SK-N-DZ (cell line): ENCODE results near the gene VPS36.
A peak's percentile ranks its signal among the peaks of the same experiment; 100 is the strongest.
"Not testable (repeated sequence)": the region's sequence is repeated elsewhere in the genome, so short reads cannot be mapped to it uniquely, and the experiment has no call there.

Source experiments
- DNase-seq: peaks from one replicate; pipeline ENCODE4 v3.0.0-alpha.2; 2015; ENCODE audit warnings: low spot score

VPS36 gene

DNA sequence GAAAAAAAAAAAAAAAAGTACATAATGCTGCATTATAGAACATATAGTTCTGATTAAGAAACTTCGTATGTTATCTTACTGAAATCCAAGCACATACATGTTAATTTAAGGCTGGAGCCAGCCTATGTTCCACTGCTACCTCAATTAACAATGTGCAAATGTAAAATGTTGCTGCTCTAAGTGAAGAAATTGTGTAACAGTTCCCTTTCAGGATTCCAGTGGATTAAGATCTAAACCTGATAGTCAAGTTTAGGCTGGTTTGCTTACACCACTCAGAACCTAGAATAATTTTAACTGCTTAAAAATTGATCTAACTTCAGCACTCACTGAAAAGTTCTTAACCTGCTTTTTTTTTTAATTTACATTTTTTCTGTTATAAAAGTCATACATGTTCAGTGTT is 4.2 kb downstream of the VPS36 start:
- DNase-seq = no peak

DNA sequence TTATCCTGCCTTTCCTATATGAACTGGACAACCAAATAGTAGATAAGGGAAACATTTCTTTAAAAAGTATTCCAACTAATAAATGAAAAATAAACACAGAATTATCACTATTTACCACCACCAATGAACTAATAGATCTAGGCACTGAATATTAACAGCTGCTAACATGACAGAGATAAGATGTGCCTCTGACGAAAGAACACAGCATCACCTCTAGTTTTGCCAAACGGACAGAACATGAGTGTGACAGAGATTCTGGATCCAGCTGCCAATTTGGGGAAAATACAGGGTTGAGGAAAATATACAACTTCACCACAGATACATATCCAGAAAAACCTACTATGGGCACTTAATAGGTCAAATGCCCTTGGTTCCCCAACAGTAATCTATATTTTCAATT is 18.0 kb downstream of the VPS36 start:
- no peak for DNase-seq

DNA sequence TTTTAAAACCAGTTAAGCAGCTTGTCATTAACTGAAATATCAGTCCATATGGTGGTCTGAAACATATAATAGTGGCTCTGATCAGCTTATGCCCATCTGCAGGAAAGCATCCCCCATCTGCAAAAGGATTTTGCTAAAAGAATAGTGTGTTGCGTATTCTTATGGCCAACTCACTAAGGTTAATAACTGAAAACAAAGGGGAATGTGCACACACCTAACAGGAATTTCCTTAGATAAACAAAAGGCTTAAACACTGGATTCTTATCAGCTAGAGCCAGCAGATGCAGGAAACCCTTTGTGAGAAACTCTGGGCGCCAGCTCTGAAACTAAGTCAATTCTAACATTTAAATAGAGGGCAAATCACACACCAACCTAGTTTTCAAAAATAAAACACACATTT is 22.1 kb downstream of the VPS36 start:
- no peak for DNase-seq

DNA sequence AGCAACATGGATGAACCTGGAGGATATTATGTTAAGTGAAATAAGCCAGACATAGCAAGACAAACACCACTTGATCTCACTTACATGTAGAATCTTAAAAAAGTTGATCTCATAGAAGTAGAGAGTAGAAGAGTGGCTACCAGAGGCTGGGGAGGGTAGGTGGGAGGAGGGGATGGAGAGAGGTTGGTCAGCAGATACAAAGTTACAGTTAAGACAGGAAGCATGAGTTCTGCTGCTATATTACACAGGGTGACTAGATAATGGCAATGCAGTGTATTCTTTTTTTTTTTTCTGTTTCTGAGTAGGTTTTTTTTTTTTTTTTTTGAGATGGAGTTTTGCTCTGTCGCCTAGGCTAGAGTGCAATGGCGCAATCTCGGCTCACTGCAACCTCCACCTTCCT is 29.2 kb downstream of the VPS36 start:
- DNase-seq = no peak

DNA sequence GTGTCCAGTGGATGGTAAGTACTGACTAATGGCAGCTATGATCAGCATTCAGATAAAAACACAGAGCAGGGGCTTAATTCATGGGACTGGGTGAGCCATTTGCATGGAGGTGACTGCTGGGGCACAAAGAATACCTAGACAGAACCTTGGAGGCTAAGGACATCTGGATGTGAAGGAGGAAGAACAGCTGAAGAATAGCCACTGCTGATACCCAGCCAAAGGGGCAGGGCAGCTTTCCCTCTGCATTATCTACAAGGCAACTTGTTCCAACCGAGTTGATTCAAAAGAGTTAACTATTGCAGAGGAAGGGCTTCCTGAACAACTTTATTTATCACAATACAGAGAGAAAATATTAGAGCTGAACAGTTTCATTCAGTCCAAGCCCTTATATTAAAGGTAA is 31.4 kb downstream of the VPS36 start:
- DNase-seq = no peak

DNA sequence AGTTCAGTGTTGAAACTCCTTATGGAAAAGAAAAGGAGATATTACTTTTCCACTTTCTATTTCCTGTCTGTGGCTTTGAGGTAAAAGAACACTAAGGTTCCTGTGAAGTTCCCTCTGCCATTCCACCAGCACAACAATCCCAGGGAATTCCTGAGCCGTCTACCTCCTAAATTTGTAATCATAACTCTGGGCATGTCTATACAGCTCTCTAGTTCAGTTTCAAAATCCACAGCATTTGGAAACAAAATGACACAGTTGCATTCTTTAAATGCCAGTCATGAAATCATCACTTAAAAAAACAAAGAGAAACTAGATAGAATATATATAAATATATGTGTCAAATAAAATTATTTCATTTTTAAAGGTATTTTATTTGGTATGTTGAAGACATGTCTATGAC is 35.5 kb downstream of the VPS36 start:
- no peak for DNase-seq

DNA sequence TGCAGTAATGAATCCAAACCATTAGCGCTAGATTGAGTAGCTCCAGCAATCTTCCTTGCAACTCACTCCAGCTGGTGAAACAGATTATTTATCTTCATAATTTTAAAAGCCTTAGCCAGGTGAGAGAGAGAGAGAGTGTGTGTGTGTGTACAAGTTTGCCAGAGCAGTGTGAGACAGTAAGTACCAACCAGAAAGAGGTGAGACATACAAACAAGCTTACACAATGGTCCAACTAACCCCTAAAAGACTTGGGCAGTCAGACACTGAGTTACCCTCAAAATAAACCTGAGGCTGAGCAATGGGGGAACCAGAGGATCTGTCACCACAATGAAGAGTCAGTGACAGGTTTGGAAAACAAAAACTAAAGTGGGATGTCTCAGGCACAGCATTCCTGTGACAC is 36.4 kb downstream of the VPS36 start:
- DNase-seq = no peak

DNA sequence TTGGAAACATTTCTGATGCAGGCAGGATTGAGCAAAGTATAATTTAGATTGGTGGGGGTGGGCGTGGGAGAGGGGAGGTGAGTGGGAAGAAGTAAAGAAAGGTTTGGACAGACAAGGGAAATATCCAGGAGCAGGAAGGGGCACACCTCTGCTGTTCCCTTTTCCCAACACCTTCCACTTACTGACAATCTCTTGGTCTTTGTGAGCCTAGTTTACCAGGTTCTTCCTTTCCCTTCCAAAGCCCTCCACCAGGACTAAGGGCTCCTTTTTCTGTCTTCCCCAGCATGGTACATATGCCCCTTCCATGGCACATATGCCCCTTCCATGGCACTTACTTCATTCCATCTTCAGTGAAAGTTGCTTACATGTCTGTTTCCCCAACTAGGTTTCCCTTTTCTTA is 38.3 kb downstream of the VPS36 start:
- no peak for DNase-seq

DNA sequence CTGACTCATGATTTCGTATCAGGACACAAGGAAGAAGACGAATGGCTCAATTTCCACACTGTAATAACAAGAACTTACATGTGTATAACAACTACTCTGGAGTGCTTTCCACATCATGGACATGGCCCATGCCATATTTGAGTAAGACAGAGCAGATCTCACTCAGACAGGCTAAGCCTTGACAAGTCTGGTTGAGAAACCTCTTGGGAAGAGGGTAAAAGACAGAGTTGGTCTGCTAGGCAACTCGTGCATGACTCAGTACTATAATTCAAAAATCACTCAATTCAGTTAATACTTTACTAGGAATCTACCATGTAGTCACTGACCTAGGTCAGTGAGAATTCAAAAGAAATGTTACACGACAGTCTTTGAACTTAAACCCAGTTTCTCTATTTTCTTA is 38.8 kb downstream of the VPS36 start:
- no peak for DNase-seq

DNA sequence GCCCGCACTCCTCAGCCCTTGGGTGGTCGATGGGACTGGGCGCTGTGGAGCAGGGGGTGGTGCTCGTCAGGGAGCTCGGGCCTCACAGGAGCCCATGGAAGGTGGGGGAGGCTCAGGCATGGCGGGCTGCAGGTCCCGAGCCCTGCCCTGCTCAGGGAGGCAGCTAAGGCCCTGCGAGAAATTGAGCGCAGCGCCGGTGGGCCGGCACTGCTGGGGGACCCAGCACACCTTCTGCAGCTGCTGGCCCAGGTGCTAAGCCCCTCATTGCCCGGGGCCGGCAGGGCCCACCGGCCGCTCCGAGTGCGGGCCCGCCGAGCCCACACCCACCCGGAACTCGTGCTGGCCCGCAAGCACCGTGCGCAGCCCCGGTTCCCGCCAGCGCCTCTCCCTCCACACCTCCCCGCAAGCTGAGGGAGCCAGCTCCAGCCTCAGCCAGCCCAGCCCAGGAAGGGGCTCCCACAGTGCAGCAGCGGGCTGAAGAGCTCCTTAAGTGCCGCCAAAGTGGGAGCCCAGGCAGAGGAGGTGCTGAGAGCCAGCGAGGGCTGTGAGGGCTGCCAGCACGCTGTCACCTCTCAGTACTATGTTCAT is 42.3 kb downstream of the VPS36 start:
- DNase-seq = not testable (repeated sequence)

DNA sequence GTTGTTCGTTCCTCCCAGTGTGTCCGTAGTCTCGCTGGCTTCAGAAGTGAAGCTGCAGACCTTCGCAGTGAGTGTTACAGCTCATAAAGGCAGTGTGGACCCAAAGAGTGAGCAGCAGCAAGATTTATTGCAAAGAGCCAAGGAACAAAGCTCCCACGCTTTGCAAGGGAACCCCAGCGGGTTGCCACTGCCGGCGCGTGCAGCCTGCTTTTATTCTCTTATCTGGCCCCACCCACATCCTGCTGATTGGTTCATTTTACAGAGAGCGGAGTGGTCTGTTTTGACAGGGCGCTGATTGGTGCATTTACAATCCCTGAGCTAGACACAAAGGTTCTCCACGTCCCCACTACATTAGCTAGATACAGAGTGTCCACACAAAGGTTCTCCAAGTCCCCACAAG is 43.0 kb downstream of the VPS36 start:
- DNase-seq = not testable (repeated sequence)

DNA sequence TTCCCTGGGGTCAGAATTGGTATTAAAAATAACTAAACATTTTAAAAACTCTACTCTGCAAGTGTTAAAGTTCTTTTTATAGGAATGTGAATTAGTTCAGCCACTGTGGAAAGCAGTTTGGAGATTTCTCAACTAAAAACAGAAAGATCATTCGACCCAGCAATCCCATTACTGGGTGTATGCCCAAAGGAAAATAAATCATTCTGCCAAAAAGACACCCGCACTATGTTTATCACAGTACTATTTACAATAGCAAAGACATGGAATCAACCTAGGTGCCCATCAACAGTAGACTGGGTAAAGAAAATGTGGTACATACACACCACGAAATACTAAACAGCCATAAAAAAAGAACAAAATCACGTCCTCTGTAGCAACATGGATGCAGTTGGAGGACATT is 43.8 kb downstream of the VPS36 start:
- no peak for DNase-seq

DNA sequence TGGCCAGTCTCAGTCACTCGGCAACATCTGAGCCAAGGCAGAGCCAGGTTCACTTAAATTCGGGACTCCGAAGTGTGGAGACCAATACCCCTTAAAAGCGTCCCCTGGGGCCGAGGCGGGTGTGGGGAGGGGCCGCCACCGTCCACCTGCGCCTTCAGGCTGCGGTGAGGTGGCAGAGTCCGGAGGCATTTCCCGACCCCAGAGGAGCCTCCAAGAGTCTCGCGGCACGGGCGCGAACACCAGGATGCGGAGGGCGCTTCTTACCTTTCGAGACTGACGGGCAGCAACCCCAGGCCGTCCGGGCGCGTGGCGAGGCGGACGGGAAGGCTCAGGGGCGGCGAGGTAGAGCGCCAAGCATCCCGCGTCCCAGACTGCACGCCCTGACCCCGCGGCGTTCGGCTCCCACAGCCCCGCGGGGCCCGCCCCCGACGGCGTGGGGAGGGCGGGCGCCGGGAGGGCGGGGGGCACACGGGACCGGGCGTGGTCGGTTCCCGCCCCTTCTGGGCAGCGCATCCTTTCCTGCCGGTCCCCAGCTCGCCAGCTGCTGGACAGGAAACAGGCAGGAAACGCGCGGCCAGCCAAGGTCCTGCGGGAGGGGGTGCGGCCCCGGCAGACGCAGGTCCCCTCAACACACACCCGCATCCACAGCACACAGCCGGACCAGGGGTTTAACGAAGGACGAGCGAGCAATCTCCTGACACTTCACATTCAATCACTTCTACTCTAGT is 44.5 kb downstream of the VPS36 start, which contains the start of gene THSD1:
Gene THSD1 (minus strand): TSS at position 406 of the 728 bp plus-strand sequence. CDS start 3,572 bp downstream, outside the sequence.
- peak; percentile 42 for DNase-seq

DNA sequence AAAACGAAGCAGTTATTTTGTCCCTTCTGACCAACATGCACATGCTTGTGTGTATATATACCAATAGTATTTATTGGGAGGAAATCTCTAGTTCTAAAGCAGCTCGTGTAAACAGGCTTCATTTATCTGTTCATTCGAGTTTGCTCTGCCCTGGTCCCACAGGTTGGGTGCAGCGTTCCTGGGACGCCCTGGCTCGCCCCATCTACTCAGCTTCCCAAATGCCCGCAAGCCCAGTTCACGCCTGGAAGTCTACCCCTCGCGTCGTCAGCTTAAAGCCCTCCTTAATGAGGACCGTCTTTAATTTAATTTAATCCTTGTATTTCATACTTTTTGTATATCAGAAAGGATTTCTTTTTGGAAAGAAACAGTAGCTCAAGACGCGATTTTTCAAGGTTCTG is 45.1 kb downstream of the VPS36 start:
- DNase-seq = no peak

DNA sequence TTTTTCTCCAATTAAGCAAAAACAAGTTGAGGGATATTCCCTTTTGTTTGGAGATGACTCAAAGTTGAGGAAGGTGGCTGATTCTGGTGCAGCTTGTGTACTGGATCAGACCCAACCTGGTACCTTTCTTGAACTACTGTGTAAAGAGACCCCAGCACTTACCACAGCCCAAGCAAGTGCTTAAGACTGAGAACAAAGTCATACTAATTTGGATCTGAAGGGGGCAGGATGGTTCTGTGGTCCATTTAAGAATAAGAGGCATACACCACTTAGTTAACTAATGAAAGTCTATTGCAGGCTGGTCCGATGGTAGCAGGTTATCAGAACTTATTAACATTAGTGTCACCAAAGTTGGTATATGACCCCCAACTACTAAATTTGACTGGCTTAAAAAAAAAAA is 50.7 kb downstream of the VPS36 start:
- no peak for DNase-seq

DNA sequence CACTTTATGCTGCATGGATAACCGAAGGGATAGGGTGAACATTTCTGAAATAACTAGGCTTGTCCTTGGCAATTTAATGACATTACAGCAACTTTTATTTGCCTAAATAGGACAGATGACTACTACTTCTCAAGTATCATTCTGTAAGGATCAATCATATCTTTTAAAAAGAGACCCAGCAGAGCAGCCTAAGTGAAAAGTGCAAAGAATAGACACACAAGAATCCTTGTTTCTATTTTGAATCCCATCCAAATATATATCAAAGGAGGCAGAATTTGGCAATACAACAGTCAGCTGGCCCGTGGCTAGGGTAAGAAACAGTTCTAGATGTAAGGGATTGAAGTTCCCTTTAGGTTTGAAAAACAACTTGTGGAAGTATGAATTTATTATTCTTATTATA is 51.4 kb downstream of the VPS36 start:
- no peak for DNase-seq

DNA sequence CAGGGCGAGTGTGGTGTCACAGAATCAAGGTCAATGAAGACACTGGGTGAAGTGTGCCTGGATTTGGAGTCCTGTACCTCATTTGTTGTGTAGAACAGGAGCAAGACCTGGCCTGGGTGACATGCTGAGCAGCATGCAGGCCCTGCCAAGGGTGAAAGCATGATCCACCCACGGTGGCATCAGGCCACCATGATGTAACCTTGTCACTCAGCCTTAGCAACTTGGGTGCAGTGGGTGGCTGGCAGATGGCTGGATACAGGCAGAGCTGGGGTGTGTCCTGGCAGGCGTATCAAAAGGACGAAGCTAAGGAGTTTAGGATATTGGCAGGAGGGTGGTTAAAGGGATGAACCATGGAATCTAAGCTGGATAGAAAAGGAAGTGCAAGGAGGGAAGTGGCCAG is 54.7 kb downstream of the VPS36 start:
- no peak for DNase-seq

DNA sequence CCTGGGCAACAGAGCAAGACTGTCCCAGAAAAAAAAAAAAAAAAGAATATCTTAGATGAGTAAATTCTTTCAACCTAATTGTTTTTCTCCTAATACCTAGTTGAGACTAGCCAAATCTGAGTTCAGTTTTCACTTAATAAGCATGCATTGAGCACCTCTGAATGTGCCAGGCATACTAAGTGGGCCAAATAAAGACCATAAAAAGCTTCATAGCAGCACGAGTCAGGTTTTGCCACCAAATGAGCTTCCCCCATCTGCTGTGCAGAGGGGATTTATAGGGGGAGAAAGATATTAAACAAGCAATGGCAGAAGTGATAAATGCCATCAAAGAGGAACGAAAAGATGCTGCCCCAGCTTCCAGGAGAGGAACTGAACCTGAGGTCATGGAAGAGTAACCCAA is 55.8 kb downstream of the VPS36 start:
- no peak for DNase-seq

DNA sequence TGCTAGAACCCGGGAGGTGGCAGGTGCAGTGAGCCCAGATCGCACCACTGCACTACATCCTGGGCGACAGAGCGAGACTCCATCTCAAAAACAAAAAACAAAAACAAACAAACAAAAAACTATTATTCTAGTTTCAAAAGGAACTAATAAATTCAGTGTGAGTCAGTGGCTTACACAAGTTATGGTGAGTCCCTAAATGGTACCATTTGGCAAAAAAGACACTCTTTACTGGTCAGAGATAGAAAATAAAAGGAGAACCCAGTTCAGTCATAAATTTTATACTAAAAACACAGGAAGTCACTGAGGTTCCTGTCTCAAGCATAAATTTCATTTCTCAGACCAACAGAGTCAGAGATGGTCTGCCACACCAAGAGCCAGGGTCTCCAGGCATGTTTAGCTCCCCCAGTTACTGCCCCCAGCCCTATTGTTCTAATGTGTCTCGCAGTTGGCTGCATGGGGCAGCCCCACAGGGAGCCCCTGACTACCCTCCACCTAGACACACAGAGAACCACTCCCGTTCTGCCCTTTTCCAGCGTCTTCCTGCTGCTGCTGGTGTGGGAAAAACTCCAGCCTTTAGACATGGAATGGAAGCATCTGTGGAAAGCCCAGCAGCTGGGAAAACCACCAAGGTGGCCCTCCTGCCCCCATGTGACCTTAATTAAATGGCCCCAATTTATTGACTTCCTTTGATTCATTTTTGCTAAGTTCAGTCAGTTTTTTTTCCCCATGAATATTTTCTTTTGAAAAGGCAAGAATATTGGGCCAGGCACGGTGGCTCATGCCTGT is 56.7 kb downstream of the VPS36 start:
- DNase-seq = no peak

DNA sequence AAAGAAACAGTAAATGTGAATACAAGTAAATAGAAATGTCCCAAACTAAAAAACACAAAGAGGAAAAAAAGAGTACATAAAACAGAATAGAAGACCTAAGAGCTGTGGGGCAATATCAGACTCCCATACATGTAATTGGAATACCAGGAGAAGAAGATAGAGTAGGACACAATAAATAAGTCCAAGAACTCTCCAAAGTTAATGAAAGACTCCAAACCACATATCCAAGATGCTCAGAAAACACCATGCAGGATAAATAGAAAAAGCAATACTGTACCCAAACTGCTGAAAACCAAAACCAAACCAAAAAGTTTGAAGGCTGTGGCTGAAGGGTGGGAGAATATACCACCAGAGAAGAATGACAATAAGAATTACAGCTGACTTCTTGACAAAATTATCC is 62.7 kb downstream of the VPS36 start:
- no peak for DNase-seq

DNA sequence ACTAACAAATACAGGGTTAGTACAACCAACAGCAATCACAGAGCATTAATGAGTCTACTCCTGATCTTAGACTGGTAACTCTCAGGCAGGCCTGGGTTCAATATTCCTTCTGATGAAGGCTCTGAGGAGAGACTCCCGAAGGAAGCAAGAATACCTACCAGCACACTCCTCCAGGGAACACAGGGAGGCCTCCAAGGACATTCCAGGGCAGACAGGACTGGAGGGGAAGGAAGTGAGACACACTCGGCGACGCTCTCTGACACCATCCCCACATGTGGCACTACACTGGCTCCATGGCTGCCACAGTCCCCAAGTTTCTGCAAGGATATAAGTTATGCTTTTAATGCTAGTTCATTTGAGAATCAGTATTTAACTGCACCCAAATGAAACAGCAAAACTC is 64.6 kb downstream of the VPS36 start:
- no peak for DNase-seq

DNA sequence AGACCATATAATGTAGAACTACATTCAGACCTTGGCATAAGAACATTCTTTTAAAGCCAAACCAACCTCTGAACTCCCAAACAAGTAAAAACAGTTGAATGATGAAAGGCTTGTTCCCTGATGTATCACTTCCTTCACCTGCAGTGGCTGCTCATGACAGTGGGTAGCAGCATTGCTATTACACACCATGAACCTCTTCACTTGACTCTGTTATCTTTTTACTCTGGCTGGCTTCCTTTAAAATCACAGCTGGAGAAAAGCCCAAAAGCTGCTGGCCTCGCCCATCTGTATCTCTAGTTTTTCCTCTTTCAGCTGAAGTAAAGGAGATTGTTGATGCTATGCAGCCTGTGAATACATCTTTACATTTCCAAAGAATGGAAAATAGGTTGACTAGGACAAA is 67.1 kb downstream of the VPS36 start:
- no peak for DNase-seq

DNA sequence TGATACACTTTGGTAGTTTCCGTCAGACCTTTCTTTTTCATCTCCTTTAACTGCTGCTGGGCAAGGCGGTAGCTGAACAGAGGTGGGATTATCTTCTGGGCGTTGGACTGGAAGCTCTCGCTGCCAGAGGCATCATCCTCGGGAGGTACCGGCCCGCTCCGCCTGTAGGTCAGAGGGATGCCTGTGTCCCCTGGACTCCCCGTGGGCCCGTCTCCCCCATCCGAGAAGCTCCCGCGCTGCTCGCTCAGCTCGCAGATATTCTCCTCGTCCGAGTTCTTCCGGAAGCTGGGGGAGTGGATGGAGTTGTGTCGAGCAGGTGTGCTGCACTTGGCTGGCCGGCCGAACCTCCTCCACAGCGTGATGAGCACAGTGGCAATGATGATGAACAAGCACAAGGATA is 72.1 kb downstream of the VPS36 start:
- no peak for DNase-seq
